PFSK-1 (cell line): ENCODE results near the gene RAX2.

ENCODE experiments used
- POLR2AphosphoS5 ChIP-seq: IDR thresholded peaks from 2 replicates; pipeline ENCODE4 v1.6.1; 2012; ENCODE audit warnings: low read depth, mild to moderate bottlenecking, control low read depth, low read length, moderate library complexity
- TAF1 ChIP-seq: IDR thresholded peaks from 2 replicates; pipeline ENCODE4 v1.6.1; 2012; ENCODE audit warnings: low read length, control low read depth, borderline replicate concordance; ENCODE audit not compliant: insufficient read depth
- TF ChIP-seq, protein P1 (sequence below), 2 experiments: IDR thresholded peaks; 2 replicates each; pipeline versions ENCODE4 v1.6.1 to v1.8.0; 2011 to 2012; ENCODE audit warnings: low read depth in 2 of 2, low read length in 2 of 2, control low read depth in 1 of 2, inconsistent platforms in 1 of 2, mild to moderate bottlenecking in 1 of 2, moderate library complexity in 1 of 2; ENCODE audit not compliant: insufficient read depth in 1 of 2

DNA sequence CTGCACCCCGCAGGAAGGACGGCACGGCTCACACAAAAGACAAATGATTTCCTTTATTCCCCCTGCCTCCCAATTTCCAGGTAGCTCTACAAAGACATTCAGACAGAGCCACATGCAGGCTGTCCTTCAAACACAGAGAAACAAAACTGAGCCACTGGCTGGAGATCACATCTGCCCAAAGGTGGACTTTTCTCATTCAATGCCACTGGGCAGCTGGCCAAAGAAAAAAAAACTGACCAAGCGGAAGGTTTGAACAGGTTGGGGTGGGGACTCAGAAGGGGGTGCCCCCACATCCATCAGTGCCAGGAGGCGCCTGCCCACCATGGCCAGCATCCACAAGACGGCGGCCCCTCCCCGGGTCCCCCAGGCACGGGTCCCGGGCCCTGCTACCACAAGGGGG lies 32.0 kb upstream of the RAX2 start:
- TF ChIP-seq, protein P1, sequence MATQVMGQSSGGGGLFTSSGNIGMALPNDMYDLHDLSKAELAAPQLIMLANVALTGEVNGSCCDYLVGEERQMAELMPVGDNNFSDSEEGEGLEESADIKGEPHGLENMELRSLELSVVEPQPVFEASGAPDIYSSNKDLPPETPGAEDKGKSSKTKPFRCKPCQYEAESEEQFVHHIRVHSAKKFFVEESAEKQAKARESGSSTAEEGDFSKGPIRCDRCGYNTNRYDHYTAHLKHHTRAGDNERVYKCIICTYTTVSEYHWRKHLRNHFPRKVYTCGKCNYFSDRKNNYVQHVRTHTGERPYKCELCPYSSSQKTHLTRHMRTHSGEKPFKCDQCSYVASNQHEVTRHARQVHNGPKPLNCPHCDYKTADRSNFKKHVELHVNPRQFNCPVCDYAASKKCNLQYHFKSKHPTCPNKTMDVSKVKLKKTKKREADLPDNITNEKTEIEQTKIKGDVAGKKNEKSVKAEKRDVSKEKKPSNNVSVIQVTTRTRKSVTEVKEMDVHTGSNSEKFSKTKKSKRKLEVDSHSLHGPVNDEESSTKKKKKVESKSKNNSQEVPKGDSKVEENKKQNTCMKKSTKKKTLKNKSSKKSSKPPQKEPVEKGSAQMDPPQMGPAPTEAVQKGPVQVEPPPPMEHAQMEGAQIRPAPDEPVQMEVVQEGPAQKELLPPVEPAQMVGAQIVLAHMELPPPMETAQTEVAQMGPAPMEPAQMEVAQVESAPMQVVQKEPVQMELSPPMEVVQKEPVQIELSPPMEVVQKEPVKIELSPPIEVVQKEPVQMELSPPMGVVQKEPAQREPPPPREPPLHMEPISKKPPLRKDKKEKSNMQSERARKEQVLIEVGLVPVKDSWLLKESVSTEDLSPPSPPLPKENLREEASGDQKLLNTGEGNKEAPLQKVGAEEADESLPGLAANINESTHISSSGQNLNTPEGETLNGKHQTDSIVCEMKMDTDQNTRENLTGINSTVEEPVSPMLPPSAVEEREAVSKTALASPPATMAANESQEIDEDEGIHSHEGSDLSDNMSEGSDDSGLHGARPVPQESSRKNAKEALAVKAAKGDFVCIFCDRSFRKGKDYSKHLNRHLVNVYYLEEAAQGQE (IDR thresholded peaks at IDR 0.05; ENCODE audit: insufficient read depth in 1 of 2, low read depth in 2 of 2, low read length in 2 of 2), result no peak
- TF ChIP-seq POLR2AphosphoS5 (no peak), TAF1 (no peak)
